Endothelial cell of umbilical vein (primary cell): ENCODE data around the gene ITGA11. TPM values are rescaled to one million over a fixed set of nuclear protein-coding genes. Genes with fewer than 3 reads are reported as not detected.

ENCODE experiments used
- BruUV-seq: library from RNA; stranded (reverse); fragments of 400-500 nt; replicated peaks from 2 replicates; lab custom pipeline; 2021; lab: Mats Ljungman, UMichigan
- CTCF ChIA-PET: fragments of 300-600, 350-600 bp; sonication (Branson Sonifier 250); formaldehyde crosslinking; loops from one replicate; lab custom pipeline; 2021; ENCODE audit warnings: antibody characterized with exemption, inconsistent platforms; lab: Charles Lee
- POLR2A ChIA-PET: fragments of 300-600, 350-600 bp; sonication (Branson Sonifier 250); formaldehyde crosslinking; loops from one replicate; lab custom pipeline; 2021; ENCODE audit warnings: antibody characterized with exemption, inconsistent platforms; lab: Charles Lee
- DNase-seq: peaks from one replicate; pipeline ENCODE4 v3.0.0-alpha.2; 2011; ENCODE audit warnings: low read depth, low spot score
- FAIRE-seq: peaks from 2 replicates; lab custom pipeline; 2011; peaks lifted over from hg19 to GRCh38; lab: Jason Lieb, UNC
- H2AFZ ChIP-seq: 2 replicates; pipeline ENCODE4 v1.6.0; 2012; ENCODE audit warnings: low read depth, low read length, control low read depth, inconsistent platforms
- H3K27ac ChIP-seq: 2 replicates; pipeline ENCODE4 v1.5.1; 2011; ENCODE audit warnings: low read depth, mild to moderate bottlenecking, control low read depth, low read length, moderate library complexity; ENCODE audit not compliant: insufficient read depth
- H3K27me3 ChIP-seq, 2 experiments: 2 replicates each; pipeline versions ENCODE4 v1.6.0 to v1.6.1; 2011; ENCODE audit warnings: low read length in 2 of 2, mixed read lengths in 1 of 2; ENCODE audit not compliant: control insufficient read depth in 2 of 2, insufficient read depth in 2 of 2
- H3K36me3 ChIP-seq, 2 experiments: 2 replicates in 1 of 2; 3 replicates in 1 of 2; pipeline ENCODE4 v1.5.1; 2011; ENCODE audit warnings: low read length in 2 of 2, mild to moderate bottlenecking in 1 of 2, moderate library complexity in 1 of 2; ENCODE audit not compliant: control insufficient read depth in 2 of 2, insufficient read depth in 2 of 2; ENCODE audit errors: extremely low read depth in 1 of 2
- H3K4me1 ChIP-seq: 3 replicates; pipeline ENCODE4 v1.5.1; 2011; ENCODE audit warnings: mild to moderate bottlenecking, low read length; ENCODE audit not compliant: control insufficient read depth, insufficient read depth; ENCODE audit errors: extremely low read depth
- H3K4me2 ChIP-seq: 2 replicates; pipeline ENCODE4 v1.6.1; 2011; ENCODE audit warnings: low read length, control low read depth, mixed read lengths; ENCODE audit not compliant: insufficient read depth
- H3K4me3 ChIP-seq, 3 experiments: fragments of 200-600 bp in 1 of 3; sonication (generic), shearing (Covaris generic) in 1 of 3; replicated peaks in 1 of 3; 2 replicates each; pipeline ENCODE4 v1.5.1; 2011 to 2016; ENCODE audit warnings: control low read depth in 3 of 3, low read length in 3 of 3, mild to moderate bottlenecking in 2 of 3, inconsistent platforms in 1 of 3, low read depth in 1 of 3, moderate library complexity in 1 of 3; ENCODE audit not compliant: insufficient read depth in 1 of 3
- H3K79me2 ChIP-seq: 2 replicates; pipeline ENCODE4 v1.6.0; 2012; ENCODE audit warnings: low read length, inconsistent platforms; ENCODE audit not compliant: control insufficient read depth, insufficient read depth
- H3K9ac ChIP-seq: replicated peaks from 2 replicates; pipeline ENCODE3; 2011; ENCODE audit warnings: low read length, control low read depth; ENCODE audit not compliant: insufficient read depth; ENCODE audit errors: extremely low read depth
- H3K9me1 ChIP-seq: replicated peaks from 3 replicates; pipeline ENCODE4 v1.6.0; 2011; ENCODE audit warnings: mild to moderate bottlenecking, low read length; ENCODE audit not compliant: control insufficient read depth, insufficient read depth; ENCODE audit errors: extremely low read depth
- H3K9me3 ChIP-seq: replicated peaks from 2 replicates; pipeline ENCODE4 v1.5.1; 2012; ENCODE audit warnings: low read length, inconsistent platforms; ENCODE audit not compliant: control insufficient read depth, insufficient read depth
- H4K20me1 ChIP-seq: replicated peaks from 2 replicates; pipeline ENCODE3; 2011; ENCODE audit warnings: mild to moderate bottlenecking, low read length; ENCODE audit not compliant: control insufficient read depth, insufficient read depth; ENCODE audit errors: extremely low read depth
- EZH2 ChIP-seq: IDR thresholded peaks from 2 replicates; pipeline ENCODE4 v1.6.1; 2012; ENCODE audit warnings: borderline replicate concordance, low read depth, mild to moderate bottlenecking, moderate library complexity, low read length, inconsistent platforms; ENCODE audit not compliant: severe bottlenecking
- FOS ChIP-seq: IDR thresholded peaks from 2 replicates; pipeline ENCODE4 v1.6.1; 2011; ENCODE audit warnings: mild to moderate bottlenecking, low read length, moderate library complexity, borderline replicate concordance; ENCODE audit not compliant: insufficient read depth
- GATA2 ChIP-seq: IDR thresholded peaks from 2 replicates; pipeline ENCODE4 v1.7.0; 2011; ENCODE audit warnings: low read depth, mild to moderate bottlenecking, moderate library complexity, mixed read lengths, low read length; ENCODE audit not compliant: insufficient read length, insufficient read depth
- JUN ChIP-seq: IDR thresholded peaks from 2 replicates; pipeline ENCODE4 v1.6.1; 2011; ENCODE audit warnings: borderline replicate concordance, low read depth; ENCODE audit not compliant: insufficient read length, insufficient read depth
- MAX ChIP-seq: IDR thresholded peaks from 2 replicates; pipeline ENCODE4 v1.6.1; 2011; ENCODE audit not compliant: insufficient read depth, insufficient read length
- MYC ChIP-seq: IDR thresholded peaks from one replicate; pipeline ENCODE4 v1.6.1; 2011; ENCODE audit warnings: mild to moderate bottlenecking, low read depth, low read length
- POLR2A ChIP-seq: IDR thresholded peaks from 2 replicates; pipeline ENCODE4 v1.6.1; 2012; ENCODE audit warnings: low read depth, mild to moderate bottlenecking, control low read depth, low read length
- POLR2AphosphoS5 ChIP-seq: IDR thresholded peaks from 2 replicates; pipeline ENCODE4 v1.6.1; 2012; ENCODE audit warnings: low read depth, mild to moderate bottlenecking, control low read depth, low read length, moderate library complexity; ENCODE audit not compliant: insufficient read depth
- dilution Hi-C: fragments of 300-500 bp; cut with MboI; formaldehyde crosslinking; loops from one replicate; pipeline ENCODE4 v1.15.0; 2019; ENCODE audit warnings: low sequenced_read_pairs; ENCODE audit not compliant: extremely low pct_ligation_motif_present
- intact Hi-C: fragments of 100-400 bp; cut with micrococcal nuclease; formaldehyde crosslinking; loops from one replicate; pipeline ENCODE4 v1.10.0; 2022
- polyA plus RNA-seq, 4 experiments: library from polyadenylated mRNA; depleted of rRNA in 3 of 4; stranded (reverse) in 3 of 4; unstranded in 1 of 4; fragments of >200 nt; gene quantifications; 2 replicates each; pipeline versions ENCODE4 v1.2.1 to v1.2.3, GENCODE V29; 2011 to 2012; ENCODE audit warnings: missing spikeins in 1 of 4
- total RNA-seq: library from RNA; stranded (reverse); gene quantifications from 2 replicates; pipeline ENCODE4 v1.2.3, GENCODE V29; 2021
- TF ChIP-seq, protein P1 (sequence below), 2 donors: IDR thresholded peaks; 1 replicate in 1 of 2; 2 replicates in 1 of 2; pipeline ENCODE4 v1.5.1; 2011; ENCODE audit warnings: low read length in 2 of 2, mild to moderate bottlenecking in 2 of 2, moderate library complexity in 2 of 2, control low read depth in 1 of 2, inconsistent platforms in 1 of 2, low read depth in 1 of 2; ENCODE audit not compliant: insufficient read depth in 1 of 2; ENCODE audit errors: extremely low read depth in 1 of 2

ITGA11 gene
- total and polyA plus RNA-seq, 2 donors (not counting 3 experiments of a cell fraction or from before 2014, with no cell fraction given) = 0.18 to 1.0 TPM

GRCh38 chr15:68442903-68443302 is 10.9 kb upstream of the ITGA11 start:
- BruUV-seq = no TSS peak
- Histone ChIP-seq H3K27me3 (peaks cover 46 to 57% of the 10 kb centered on the region in 2 experiments), H3K36me3 (no peaks in the 10 kb centered on the region), H3K4me1 (no peaks in the 10 kb centered on the region), H3K4me2 (no peak overlapping the region), H4K20me1 (no peaks in the 10 kb centered on the region), H3K9me1 (no peaks in the 10 kb centered on the region), H3K9me3 (no peaks in the 10 kb centered on the region), H3K4me3 (no peak overlapping the region), H3K9ac (no peak overlapping the region), H2AFZ (no peak overlapping the region), H3K27ac (no peak overlapping the region), H3K79me2 (no peaks in the 10 kb centered on the region)
- POLR2A ChIA-PET = no interaction called here
- dilution Hi-C loops (no loop called here), intact Hi-C loops (no loop called here)
- FAIRE-seq (no peak), DNase-seq (no peak)
- CTCF ChIA-PET = interaction anchor here (1.1 kb wide), 2 partner anchors 30 to 190 kb away, joined by 3 read pairs; no protein-coding TSS in a partner anchor
- TF ChIP-seq EZH2 (no peak), POLR2A (no peak), FOS (no peak), MYC (no peak), POLR2AphosphoS5 (no peak), MAX (no peak), JUN (no peak), GATA2 (no peak)
- TF ChIP-seq, protein P1, sequence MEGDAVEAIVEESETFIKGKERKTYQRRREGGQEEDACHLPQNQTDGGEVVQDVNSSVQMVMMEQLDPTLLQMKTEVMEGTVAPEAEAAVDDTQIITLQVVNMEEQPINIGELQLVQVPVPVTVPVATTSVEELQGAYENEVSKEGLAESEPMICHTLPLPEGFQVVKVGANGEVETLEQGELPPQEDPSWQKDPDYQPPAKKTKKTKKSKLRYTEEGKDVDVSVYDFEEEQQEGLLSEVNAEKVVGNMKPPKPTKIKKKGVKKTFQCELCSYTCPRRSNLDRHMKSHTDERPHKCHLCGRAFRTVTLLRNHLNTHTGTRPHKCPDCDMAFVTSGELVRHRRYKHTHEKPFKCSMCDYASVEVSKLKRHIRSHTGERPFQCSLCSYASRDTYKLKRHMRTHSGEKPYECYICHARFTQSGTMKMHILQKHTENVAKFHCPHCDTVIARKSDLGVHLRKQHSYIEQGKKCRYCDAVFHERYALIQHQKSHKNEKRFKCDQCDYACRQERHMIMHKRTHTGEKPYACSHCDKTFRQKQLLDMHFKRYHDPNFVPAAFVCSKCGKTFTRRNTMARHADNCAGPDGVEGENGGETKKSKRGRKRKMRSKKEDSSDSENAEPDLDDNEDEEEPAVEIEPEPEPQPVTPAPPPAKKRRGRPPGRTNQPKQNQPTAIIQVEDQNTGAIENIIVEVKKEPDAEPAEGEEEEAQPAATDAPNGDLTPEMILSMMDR (IDR thresholded peaks at IDR 0.05; ENCODE audit: extremely low read depth in 1 of 2, insufficient read depth in 1 of 2, low read depth in 1 of 2, low read length in 2 of 2) = no peak
